ENCODE measurements around the gene C3orf49. TPM values are rescaled to one million over a fixed set of nuclear protein-coding genes. Genes with fewer than 3 reads are reported as not detected.
A peak's percentile ranks its signal among the peaks of the same experiment; 100 is the strongest.

Gene C3orf49, protein sequence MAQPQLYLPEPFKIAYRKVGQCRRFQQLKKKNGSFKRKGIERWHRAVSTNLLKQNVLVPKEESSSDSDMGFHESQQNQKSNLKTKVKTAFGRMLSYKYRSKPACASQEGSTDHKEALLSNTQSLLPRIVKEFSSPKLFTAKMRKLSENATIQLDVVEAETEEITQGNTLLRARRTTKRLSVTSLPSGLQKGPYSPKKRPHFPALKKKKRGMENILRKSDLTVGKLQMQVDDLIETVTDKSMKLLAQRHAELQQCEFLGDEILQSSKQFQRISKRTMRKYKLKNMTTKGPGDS
- total RNA-seq, result not detected

GRCh38 chr3:63819151-63819398 lies at the start of gene C3orf49:
Gene C3orf49, plus strand, starts transcription at chr3:63819299. Its CDS starts 173 bp downstream, at chr3:63819472.
- no peak for DNase-seq

DNA sequence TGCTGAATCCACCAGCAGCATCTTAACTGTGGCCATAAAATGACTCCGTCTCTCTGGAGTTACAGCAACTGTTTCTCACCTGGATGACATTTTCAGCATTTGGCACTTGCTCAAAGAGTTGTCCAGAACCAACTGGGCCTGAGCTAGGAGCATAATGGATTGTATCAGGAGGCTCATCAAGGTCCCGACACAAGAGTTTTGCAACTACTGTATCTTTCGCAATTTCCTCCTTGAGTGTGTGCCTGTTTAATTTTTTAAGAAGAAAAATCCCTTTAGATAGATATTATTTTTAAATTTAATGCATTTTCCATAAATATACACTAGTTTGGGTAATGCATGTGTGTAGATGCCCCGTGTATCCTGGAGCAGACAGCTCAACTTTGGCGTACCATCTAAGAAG lies 44.3 kb upstream of the C3orf49 start:
- DNase-seq, result no peak

DNA sequence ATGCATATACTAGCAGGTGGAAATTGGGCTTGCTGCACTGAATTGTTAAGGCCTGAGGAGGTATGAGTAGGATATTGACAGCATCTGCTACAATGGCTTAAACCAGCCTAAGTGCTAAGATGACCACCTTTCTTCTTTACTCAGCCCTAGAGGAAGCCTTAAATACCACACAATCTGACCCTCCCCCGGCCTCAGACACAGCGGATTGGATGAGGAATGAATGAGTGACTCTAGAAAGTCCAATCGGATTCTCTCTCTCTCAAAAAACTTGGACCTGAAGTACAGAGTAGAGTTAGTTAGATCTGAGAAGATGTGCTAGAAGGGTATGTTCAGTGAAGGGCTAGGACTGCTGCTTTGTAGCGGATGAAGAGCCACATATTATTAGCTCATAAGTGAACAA lies 39.9 kb upstream of the C3orf49 start:
- no peak for DNase-seq

DNA sequence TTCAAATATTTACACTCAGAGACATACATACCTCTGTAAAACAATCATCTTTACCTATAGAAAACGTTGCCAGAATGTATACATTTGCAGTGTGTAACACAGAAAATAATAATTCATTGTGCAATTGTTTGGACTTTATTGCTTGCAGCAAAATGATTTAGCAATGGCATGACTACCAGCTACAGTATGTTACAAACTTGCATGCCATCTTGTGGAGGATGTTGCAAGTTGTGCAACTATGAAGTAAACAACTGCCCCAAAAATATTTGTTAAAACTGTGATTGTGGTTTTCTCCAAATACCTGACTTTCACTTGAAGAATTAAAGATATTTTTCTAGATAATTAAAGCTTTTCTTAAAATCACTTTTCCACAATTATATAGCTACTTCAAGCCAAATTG lies 27.1 kb upstream of the C3orf49 start:
- peak; percentile 8 for DNase-seq

DNA sequence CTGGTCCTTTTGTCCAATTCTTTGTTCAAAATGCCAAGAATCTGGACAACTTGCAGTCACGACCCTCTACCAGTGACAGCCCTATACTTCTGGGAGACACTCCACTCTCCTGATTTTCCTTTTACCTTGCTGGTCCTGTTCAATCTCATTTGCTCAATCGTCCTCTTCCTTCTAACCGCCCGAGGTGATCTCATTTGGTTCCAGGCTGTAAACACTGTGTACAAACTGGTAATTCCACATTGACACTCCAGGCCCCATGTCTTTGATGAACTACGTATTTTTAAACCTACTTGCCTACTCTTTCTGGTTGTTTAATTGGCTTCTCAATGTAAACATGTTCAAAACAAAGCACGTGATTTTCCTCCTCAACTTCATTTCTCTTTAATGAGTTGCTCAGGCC lies 23.7 kb upstream of the C3orf49 start:
- no peak for DNase-seq

DNA sequence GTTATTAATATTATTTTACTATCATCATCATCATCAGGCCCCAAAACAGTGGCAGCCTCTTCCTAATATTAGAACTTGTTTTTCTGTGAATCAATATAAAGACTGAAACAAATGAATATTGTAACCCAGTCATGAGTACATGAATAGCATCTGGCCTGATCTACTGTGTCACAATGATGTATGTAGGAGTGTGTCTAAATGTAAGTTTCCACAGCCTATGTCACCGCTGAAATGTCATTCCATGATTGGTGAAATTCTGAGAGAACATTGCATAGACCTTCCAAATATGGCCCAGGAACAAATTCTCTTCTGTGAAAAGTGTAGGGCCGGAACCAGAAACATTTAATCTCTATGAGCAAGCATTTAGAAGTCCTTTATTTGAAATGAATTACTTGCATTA lies 20.6 kb upstream of the C3orf49 start:
- DNase-seq, result no peak

DNA sequence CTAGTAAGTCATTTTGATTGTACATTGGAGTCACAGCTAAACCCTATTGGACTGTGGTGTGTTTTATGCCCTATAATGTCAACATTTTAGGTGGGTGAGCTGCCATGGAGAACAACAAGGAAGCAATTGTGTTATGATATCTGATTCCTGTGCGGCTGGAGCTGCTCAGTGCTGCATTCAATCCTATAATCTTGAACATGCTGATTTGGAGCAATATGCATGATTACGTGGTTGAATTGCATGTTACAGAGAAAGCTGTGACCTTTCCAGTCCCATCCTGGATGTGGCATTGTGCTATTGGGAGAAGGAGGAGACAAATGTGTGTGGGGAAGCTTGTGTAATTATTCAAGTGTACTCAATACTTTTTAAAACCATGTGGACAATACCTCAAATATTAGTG lies 20.1 kb upstream of the C3orf49 start:
- DNase-seq, result no peak

DNA sequence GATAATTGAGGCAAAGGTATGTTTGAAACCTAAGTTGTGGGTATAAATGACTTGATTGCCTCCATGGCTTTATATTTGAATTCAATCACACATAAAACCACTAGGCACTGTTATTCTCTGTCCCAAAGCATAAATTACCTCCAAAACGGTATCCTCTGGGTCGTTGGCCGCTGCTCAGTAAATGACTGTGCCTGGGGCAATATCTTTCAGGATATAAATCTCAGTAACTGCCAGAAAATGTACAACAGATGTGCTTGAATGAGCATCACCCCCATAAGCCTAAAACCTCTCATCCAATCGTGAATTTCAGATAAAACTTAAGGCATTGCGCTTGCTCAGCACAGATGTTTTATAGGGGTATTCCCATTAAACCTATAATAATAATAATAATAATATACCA lies 19.0 kb upstream of the C3orf49 start:
- DNase-seq, result no peak

DNA sequence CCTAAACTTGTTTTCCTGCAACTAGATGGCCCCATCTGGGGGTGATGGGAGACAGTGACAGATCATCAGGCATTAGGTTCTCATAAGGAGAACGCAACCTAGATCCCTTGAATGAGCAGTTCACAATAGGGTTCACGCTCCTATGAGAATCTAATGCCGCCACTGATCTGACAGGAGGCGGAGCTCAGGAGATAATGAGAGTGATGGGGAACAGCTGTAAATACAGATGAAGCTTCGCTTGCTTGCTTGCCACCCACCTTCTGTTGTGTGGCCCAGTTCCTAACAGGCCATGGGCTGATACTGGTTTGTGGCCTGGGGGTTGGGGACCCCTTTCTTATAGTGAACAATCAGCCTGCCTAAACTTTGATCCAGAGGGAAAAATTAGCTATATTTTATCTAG lies 15.2 kb upstream of the C3orf49 start:
- DNase-seq, result no peak

- no peak for DNase-seq
Observed at GRCh38 chr3:63807961-63808565, 11.0 kb upstream of the C3orf49 start.

- no peak for DNase-seq
Observed at GRCh38 chr3:63808633-63809032, 10.5 kb upstream of the C3orf49 start.

GRCh38 chr3:63809607-63810006 lies 9.5 kb upstream of the C3orf49 start:
- no peak for DNase-seq

GRCh38 chr3:63814237-63814636 lies 4.9 kb upstream of the C3orf49 start:
- no peak for DNase-seq

- no peak for DNase-seq
Observed at GRCh38 chr3:63817225-63817624, 1.9 kb upstream of the C3orf49 start.

GRCh38 chr3:63818282-63819150 lies 583 bp upstream of the C3orf49 start:
- DNase-seq, result peak; percentile 59

GRCh38 chr3:63824309-63824708 lies 5.2 kb downstream of the C3orf49 start:
- DNase-seq, result no peak

- no peak for DNase-seq
Observed at GRCh38 chr3:63830526-63830925, 11.4 kb downstream of the C3orf49 start.

DNA sequence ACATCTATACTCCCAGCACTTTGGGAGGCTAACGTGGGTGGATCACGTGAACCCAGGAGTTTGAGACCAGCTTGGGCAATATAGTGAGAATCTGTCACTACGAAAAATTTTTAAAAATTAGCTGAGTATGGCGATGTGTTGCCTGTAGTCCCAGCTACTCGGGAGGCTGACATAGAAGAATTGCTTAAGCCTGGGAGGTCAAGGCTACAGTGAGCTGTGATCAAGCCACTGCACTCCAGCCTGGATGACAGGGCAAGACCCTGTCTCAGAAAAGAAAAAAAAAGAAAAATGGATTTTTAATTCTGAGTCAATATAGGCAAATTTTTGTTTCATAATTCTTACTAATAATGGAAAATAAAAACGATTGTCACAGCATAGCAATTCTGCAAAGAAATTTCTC lies 13.3 kb downstream of the C3orf49 start:
- DNase-seq, result no peak

GRCh38 chr3:63841704-63842103 lies 22.6 kb downstream of the C3orf49 start:
- DNase-seq, result no peak

- DNase-seq, result no peak
Observed at GRCh38 chr3:63842127-63842526, 23.0 kb downstream of the C3orf49 start.

DNA sequence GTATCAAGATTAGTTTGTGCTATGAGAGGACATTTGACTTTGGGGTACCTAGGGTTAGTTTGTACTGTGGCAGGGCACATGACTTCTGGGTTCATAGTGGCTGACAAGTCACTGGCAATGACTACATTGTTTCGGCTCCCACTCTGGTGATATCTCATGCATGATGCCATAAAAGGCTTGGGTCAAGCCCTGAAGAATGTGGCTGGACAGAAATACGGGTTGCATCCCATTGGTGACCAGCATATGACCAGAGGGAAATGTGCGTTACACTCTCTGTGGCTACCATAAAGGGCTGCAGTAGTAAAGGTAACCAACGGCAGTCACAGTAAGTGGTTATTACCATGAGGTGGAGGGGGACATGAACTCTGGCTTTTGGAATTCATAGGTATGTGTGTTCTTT lies 26.1 kb downstream of the C3orf49 start:
- no peak for DNase-seq

DNA sequence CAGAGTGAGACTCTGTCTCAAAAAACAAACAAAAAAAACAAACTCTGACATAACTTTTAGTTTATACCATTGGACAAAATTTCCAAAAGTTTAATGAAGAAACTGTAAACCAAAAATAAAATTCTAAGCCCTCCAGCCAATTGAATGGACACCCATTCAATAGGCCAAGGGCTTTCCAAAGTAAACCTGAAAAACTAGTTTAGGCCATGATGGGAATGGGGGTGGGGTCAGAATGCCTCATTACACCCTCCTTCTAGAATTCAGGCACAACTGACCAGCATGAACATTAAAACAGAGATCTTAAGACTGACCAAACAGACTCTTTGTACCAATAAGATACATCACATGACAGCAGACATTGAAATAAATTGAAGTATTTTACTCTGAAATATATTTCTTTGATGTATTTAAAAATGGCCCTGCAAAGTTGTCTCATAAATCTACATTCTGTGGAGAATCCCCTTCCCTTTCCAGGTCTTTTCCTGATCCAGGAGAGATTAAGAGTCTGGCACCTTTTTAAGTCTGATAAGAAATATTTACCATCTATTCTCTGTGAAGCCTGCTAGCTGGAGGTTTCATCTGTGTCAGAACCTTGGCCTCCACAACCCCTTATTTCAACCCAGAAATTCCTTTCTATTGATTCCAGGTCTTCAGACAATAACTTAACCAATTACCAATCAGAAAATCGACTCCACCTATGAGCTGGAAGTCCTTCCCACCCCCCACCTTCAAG lies 28.8 kb downstream of the C3orf49 start:
- no peak for DNase-seq

- DNase-seq, result no peak
Observed at GRCh38 chr3:63849175-63849574, 30.1 kb downstream of the C3orf49 start.

Data from skin of body (tissue), 2 donors.